ENCODE results near the gene DCDC1. TPM values are rescaled to one million over a fixed set of nuclear protein-coding genes. Genes with fewer than 3 reads are reported as not detected.
A peak's percentile ranks its signal among the peaks of the same experiment; 100 is the strongest.

Gene DCDC1
- total RNA-seq, 2 donors from 2014 or later: 2.9 to 3.2 TPM

DNA sequence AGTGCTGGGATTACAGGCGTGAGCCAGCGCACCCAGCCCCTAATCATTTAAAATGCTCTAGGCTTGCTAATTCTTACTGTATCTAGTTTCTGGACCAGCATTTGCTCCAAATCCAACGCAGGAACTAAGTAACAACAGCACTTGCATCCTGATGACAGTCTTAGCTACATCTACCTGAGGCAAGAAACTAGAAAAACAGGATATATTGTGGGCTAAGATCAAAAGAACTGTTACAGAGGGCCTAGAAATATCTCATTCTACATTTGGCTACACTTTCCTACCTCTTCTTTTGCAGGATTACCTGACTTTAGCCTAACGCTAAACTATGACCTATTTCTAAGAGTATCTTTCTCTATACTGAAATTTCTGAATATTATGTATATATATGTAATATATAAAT lies 7.8 kb downstream of the DCDC1 start:
- no peaks in the 10 kb centered on the region for H3K27me3 Mint-ChIP-seq (ENCODE audit: insufficient read depth)
- no peak overlapping the region for H3K4me3 Mint-ChIP-seq
- Histone ChIP-seq H3K4me3 (ENCODE audit: low read length) (no peak overlapping the region), H3K27me3 (ENCODE audit: control insufficient read depth, insufficient read depth, low read length, poor library complexity, severe bottlenecking) (no peaks in the 10 kb centered on the region), H3K4me1 (ENCODE audit: control insufficient read depth, insufficient read depth, low read length) (peaks cover 11% of the 10 kb centered on the region), H3K9me3 (ENCODE audit: control insufficient read depth, low read length) (no peaks in the 10 kb centered on the region), H3K9ac (ENCODE audit: extremely low read depth, low read length, poor library complexity, severe bottlenecking) (no peak overlapping the region), H3K27ac (ENCODE audit: low read depth, low read length) (no peak overlapping the region), H3K36me3 (ENCODE audit: control insufficient read depth, insufficient read depth, low read length) (no peaks in the 10 kb centered on the region)
- H3K9me3 Mint-ChIP-seq: peaks cover 1% of the 10 kb centered on the region
- H3K4me1 Mint-ChIP-seq: peaks cover 29% of the 10 kb centered on the region
- no peak for DNase-seq
- WGBS, 2 experiments (ENCODE audit: insufficient coverage in 1 of 2, insufficient read length in 1 of 2): 96% methylated on average over 3 of the region's 4 CpGs; no CpG with 5 or more reads in 1 of the 2 experiments
- H3K27ac Mint-ChIP-seq: no peak overlapping the region
- TF ChIP-seq, protein P1, sequence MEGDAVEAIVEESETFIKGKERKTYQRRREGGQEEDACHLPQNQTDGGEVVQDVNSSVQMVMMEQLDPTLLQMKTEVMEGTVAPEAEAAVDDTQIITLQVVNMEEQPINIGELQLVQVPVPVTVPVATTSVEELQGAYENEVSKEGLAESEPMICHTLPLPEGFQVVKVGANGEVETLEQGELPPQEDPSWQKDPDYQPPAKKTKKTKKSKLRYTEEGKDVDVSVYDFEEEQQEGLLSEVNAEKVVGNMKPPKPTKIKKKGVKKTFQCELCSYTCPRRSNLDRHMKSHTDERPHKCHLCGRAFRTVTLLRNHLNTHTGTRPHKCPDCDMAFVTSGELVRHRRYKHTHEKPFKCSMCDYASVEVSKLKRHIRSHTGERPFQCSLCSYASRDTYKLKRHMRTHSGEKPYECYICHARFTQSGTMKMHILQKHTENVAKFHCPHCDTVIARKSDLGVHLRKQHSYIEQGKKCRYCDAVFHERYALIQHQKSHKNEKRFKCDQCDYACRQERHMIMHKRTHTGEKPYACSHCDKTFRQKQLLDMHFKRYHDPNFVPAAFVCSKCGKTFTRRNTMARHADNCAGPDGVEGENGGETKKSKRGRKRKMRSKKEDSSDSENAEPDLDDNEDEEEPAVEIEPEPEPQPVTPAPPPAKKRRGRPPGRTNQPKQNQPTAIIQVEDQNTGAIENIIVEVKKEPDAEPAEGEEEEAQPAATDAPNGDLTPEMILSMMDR (conservative IDR thresholded peaks at IDR 0.05): no peak
- no peaks in the 10 kb centered on the region for H3K36me3 Mint-ChIP-seq (ENCODE audit: low read depth)

DNA sequence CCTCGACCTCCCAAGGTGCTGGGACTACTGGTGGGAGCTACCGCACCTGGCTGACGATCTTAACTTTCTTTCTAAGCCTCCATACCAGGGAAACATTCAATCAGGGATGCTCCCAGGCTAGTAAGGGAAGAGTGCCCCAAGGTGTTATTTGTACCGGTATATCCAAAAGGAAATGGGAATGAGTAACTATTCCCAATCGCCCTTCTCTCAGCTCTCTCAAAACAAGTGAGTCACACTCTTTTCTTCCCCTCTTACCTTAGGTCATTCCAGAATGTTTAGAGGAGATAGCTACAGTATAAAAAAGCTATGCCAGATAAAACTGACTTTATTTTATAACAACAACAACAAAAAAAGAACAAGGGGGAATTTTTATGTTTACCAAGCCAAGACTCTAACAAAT lies 13.7 kb downstream of the DCDC1 start:
- H3K9me3 ChIP-seq (ENCODE audit: control insufficient read depth, low read length): no peaks in the 10 kb centered on the region
- Mint-ChIP-seq H3K9me3 (peaks cover 1% of the 10 kb centered on the region), H3K4me3 (no peak overlapping the region), H3K4me1 (peaks cover 13% of the 10 kb centered on the region), H3K27me3 (ENCODE audit: insufficient read depth) (no peaks in the 10 kb centered on the region), H3K27ac (no peak overlapping the region), H3K36me3 (ENCODE audit: low read depth) (no peaks in the 10 kb centered on the region)
- 93 to 94% methylated on average over 4 to 5 of the region's 5 CpGs for WGBS, 2 experiments (ENCODE audit: insufficient coverage in 1 of 2, insufficient read length in 1 of 2)
- no peaks in the 10 kb centered on the region for H3K4me1 ChIP-seq (ENCODE audit: control insufficient read depth, insufficient read depth, low read length)
- H3K27ac ChIP-seq (ENCODE audit: low read depth, low read length): no peak overlapping the region
- no peak overlapping the region for H3K9ac ChIP-seq (ENCODE audit: extremely low read depth, low read length, poor library complexity, severe bottlenecking)
- no peaks in the 10 kb centered on the region for H3K27me3 ChIP-seq (ENCODE audit: control insufficient read depth, insufficient read depth, low read length, poor library complexity, severe bottlenecking)
- no peaks in the 10 kb centered on the region for H3K36me3 ChIP-seq (ENCODE audit: control insufficient read depth, insufficient read depth, low read length)
- H3K4me3 ChIP-seq (ENCODE audit: low read length): no peak overlapping the region
- TF ChIP-seq, protein P1 (conservative IDR thresholded peaks at IDR 0.05): no peak
- DNase-seq: no peak

DNA sequence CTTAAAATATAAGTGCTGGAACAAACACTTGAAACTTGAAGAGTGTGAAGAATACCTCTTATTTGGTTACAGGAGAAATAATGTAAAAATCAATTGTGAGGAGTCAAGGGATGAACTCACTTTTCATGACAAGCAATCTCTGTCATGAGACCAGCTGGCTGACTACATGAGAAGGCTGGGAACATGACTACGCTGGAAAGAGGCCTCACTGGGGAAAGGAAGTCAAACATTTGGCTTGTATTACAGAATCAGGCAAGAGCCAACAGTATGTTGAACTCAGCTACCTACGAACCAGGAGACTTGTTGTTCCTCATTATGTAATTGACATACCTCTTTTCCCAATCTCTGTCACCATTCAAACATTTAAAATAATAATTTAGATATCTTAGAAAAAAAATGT lies 14.4 kb downstream of the DCDC1 start:
- Histone ChIP-seq H3K9ac (ENCODE audit: extremely low read depth, low read length, poor library complexity, severe bottlenecking) (no peak overlapping the region), H3K4me3 (ENCODE audit: low read length) (no peak overlapping the region), H3K36me3 (ENCODE audit: control insufficient read depth, insufficient read depth, low read length) (no peaks in the 10 kb centered on the region), H3K4me1 (ENCODE audit: control insufficient read depth, insufficient read depth, low read length) (no peaks in the 10 kb centered on the region), H3K9me3 (ENCODE audit: control insufficient read depth, low read length) (no peaks in the 10 kb centered on the region), H3K27me3 (ENCODE audit: control insufficient read depth, insufficient read depth, low read length, poor library complexity, severe bottlenecking) (no peaks in the 10 kb centered on the region), H3K27ac (ENCODE audit: low read depth, low read length) (no peak overlapping the region)
- no peaks in the 10 kb centered on the region for H3K36me3 Mint-ChIP-seq (ENCODE audit: low read depth)
- peaks cover 13% of the 10 kb centered on the region for H3K4me1 Mint-ChIP-seq
- DNase-seq: no peak
- H3K27ac Mint-ChIP-seq: peak overlapping the region; percentile 55
- WGBS, 2 experiments (ENCODE audit: insufficient coverage in 1 of 2, insufficient read length in 1 of 2): 91 to 100% methylated on average over 1 to 2 of the region's 2 CpGs
- H3K27me3 Mint-ChIP-seq (ENCODE audit: insufficient read depth): no peaks in the 10 kb centered on the region
- H3K4me3 Mint-ChIP-seq: no peak overlapping the region
- peaks cover 1% of the 10 kb centered on the region for H3K9me3 Mint-ChIP-seq
- TF ChIP-seq, protein P1 (conservative IDR thresholded peaks at IDR 0.05): no peak

Data from endodermal cell (in vitro differentiated cells).